NCI-H748 (cell line): ENCODE measurements around the gene CRELD2.
A peak's percentile ranks its signal among the peaks of the same experiment; 100 is the strongest.

Experiments
- DNase-seq: peaks from one replicate; lab custom pipeline; 2025; ENCODE audit not compliant: unreplicated experiment; lab: John Stamatoyannopoulos, UW

The CRELD2 gene

DNA sequence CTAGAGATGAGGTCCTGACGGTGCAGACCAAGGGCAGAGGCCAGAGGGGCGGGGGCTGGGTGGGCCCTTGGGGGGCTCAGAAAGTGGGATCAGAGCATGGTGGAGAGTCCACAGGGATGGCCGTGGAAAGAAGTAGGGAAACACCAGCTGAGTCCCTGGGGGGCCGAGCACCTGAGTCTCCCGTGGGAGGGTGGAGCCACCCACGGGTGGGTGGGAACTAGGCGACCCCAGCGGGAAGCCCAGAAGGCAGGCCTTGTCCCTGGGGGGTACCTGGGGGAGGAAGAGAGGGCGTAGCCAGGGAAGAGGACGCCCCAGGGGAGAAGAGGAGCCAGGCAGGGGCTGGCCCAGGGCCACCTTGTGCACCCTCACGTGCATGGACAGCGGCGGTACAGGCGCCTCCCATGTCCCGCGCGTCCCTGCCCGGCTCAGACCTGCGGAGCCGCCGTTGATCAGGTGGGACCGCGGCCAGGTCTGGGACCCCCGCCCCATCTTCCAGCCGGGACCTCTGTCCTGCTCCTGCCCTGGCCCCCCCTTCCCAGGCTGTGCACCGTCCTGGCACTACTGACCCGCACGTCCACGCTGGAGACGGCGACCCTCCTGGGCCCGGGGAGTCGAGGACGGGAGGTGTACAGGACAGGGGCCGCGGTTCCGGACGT is 10.2 kb downstream of the CRELD2 start:
- DNase-seq: no peak

DNA sequence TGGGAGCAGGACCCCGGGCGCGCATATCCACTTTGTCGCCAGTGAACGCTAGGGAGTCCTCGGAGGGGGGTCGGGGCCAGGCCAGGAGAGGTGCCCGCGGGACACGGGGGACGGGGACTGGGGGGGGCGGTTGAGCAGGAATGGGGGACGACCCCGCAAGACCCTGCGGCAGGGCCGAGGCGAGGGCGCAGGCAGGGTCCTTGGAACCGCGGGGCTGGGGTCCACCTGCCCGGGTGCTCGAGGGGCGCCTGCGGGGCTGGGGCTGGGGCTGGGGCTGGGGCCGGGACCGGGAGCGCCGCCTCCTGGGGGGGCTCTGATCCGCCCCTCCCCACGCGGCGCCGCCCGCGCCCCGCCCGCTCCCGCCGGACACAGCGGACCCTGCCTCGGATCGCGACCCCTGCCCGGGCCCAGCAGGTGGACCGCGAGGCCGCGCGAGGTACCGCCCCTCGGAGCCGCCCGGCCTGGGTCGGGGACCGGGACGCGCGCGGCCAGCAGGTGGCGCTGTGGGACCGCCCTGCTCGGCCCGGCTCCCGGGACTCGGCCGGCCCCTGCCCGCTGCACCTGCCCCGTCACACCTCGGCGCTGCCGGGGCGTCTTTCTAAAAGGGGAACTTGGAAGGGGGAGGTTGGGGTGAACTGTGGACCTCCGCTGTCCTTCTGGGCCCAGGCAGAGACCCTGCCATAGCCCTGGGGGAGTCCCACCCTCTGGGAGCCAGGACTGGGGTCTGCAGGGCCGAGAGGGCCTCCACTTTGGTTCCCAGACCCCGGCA is 11.0 kb downstream of the CRELD2 start:
- peak; percentile 68 for DNase-seq

DNA sequence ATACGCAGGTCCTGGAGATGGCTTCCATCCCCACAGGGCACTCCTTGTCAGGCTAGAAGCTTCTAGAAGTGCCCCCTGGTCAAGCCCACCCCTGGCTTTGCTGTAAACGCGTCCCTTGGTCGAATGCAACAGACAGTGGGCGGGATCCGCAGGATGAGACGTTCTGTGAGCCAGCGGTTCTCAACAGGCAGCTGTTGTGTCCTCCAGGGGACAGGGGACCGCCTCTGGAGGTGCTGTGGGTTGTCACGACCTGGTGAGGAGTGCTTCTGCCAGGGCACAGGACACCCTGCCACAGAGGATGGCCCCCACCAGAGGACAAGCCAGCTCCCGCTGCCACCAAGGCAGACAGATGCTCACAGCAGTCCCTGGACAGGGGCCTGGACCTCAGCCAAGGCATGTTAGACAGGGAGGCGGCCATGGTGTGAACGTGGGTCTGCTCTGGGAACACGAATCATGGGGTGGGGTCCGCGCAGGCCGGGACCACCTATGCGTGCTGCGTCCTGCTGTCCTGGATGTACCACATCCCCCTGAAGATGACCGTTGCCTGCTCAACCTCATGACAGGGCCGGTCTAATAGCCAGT is 11.7 kb downstream of the CRELD2 start:
- peak; percentile 46 for DNase-seq

DNA sequence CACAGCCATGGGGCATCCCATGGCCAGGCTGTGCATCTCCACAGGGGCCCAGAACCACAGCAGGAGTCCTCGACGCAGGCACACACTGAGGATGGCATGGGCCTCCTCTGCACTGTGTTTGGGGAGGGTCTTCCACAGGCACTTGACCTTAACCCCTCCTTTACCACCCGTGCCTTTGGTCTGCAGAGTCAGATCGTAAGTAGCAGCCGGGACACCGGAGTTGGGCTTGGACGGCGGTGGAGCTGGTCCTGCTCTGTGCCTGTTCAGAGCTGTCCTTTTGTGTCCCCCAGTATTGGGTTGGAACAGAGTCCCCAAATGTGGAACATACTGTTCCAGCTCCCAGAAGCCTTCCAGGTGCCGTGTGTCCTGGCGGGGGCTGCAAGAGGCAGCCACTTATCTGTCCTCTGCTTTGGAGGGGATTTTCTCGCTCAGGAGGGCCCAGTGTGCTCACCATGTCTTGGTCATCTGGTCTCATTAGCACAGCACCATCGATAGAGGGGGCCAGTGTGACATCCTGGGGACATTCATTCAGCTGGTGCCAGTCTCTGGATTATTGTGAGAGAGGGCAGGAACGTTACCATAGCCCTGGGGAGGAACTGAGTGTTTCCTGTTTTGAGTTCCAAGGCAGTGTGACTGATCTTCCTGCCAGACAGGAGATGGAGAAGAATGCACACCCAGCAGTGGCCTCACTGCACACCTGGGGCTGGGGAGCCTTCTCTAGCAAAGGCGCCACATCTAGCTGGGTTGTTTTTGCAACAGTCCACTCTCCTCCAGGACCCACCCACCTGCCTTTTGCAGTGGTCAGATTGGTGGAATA is 12.4 kb downstream of the CRELD2 start:
- peak; percentile 89 for DNase-seq

DNA sequence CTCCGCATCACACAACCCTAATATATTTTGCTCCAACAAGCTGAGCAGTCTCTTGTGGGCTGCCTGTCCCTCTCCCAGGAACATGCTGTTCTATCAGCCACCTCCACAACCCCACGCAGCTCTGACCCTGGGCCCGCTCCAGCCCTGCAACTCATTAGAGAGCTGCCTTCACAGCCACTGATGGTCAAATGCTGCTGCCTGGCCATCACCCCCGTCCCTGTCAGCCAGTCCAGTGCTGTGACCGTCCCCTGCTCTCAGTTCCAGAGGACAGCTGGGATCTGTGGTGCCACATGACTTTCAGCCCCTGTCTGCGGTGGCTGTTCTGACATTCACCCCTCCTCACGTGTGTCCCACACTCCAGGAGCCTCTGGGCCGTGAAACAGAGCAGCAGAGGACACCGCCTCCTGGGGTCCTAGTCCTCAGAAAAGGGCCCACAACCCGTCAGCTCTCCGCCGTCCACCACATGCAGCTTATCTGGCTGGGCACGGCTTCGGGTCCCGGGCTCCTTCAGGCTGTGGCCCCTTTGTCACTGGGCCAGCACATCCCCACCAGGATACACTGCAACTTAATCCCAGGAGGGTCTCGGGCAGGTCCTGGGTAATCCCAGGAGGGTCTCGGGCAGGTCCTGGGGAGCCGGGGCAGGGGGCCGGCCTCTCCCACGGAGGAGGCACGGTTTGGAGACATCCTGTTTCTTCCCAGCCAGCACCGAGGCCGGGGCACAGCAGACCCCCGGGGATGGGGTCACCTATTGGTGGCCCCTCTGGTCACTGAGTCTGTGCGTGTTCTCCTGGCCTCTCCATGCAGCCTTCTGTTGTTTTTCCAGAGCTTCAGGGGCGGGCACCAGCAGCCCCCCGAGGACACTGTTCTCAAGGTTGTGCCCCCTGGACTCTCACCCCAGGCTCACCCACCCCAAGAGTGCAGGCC is 15.1 kb downstream of the CRELD2 start:
- no peak for DNase-seq

DNA sequence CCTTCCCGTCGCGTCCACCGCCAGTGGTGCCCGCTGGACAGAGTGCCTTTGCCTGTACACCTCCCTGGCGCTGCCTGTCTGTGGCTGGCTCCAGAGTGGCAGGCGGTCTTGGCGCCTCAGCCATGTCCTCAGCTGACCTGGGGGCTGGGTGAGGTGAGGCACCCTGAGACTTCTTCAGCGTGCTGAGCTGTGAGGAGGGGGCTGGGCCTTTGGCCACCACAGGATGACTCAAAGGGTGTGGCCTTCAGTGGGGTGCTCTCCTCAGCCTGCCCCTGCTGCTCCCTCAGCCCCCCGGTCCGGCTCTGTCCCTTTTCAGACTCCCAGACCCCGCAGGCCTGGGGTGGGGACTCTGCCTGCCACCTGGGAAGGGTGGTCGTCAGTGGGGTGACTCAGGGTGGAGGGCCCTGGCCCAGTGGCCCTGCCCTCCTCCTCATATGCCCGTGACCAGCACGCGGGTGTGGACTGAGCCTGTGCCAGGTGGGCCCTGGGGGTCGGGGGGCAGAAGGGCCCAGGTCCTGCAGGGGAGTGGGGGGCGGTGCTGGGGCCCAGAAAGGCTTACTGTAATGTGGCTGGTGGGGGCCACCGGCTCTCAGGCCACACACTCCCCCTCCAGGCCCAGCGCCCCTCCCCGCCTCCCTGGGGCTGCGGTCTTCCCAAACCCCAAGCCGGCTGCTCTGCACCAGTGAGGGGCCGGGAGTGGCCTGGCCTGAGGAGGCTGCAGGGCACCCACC is 15.9 kb downstream of the CRELD2 start:
- peak; percentile 28 for DNase-seq

DNA sequence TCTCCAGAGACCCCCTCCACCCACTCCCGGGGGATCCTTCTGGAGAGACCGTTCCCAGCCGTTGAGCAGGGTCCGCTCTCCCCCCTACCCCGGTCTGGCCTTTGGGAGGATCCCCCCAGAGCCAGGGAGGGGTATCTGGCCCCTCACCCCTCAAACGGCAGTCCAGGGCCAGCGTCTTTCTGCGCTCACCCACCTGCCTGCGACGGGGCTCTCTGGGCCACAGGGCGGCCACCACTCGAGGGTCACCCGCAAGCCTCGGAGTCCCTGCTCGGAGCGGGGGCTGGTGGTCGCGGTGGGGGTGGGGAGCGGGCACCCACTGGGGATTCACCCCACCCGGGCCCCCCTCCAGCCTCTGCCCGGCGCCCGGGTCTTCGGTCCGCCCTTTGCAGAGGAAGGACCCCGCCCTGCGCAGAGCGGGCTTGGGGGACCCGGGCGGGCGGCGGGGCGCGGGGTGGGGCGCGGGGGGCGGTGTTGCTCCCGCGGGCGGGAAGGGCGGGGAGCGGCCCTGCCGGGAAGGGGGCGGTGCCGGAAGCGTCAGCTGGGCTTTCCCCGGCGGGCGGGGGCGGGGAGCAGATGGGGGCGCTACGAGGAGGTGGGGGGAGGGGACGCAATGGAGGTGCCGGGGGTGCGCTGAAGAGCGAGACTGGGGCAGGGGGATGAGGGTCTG is 16.6 kb downstream of the CRELD2 start:
- DNase-seq: peak; percentile 75

DNA sequence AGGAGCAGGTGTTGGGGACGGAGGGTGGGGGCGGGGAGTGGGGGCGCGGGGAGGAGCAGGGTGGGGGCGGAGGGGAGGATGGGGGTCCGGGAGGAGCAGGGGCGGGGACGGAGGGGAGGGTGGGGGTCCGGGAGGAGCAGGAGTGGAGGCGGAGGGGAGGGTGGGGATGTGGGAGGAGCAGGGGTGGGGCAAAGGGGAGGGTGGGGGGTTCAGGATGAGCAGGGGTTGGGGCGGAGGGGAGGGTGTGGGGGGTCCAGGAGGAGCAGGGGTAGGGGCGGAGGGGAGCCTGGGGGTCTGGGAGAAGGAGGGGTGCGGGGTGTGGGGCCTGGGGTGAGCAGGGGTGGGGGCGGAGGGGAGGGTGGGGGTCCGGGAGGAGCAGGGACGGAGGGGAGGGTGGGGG is 17.1 kb downstream of the CRELD2 start:
- peak; percentile 74 for DNase-seq

DNA sequence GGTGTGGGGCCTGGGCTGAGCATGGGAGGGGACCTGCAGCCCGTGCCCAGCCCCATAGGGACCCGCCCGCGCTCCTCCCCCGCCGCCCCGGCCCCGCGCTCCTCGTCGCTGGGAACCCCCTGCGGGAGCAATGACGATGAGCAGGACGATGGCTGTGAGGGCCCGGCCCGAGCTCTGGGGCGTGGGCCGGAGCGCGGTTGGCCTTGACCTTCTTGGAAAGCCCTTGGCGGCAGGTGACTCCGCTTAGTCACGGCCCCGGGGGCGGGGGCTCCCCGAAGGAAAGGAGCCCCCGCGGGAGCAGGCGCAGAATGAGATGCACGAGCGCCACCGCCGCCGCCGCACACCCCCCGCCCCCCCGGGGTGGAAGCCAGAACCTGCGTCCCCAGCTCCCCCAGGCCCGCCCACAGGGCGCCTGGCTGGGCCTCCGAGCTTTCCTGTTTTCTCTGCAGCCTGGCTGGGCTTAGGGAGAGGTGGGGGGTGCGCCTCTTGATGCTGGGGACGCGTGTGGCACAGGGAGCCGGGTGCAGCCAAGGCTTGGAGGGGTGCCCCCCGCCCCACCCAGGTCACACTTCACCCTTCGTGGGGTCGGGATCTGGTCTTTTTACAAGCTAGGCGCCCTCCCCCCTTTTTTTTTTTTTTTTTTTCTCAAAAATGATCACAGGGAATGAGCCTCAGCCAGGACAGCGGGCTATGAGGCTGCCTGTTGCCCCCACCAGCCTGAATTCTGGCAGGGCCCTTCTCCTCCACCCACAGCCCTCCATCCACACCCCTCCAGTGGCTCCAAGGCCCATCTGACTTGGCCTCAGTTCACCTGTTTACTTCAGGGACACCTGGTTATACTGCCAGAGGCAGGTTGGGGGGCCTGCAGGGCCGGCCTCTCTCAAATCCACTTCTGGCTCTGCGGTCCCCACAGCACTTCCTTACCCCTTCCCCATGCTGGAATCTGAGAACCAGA is 17.9 kb downstream of the CRELD2 start:
- DNase-seq: peak; percentile 88

DNA sequence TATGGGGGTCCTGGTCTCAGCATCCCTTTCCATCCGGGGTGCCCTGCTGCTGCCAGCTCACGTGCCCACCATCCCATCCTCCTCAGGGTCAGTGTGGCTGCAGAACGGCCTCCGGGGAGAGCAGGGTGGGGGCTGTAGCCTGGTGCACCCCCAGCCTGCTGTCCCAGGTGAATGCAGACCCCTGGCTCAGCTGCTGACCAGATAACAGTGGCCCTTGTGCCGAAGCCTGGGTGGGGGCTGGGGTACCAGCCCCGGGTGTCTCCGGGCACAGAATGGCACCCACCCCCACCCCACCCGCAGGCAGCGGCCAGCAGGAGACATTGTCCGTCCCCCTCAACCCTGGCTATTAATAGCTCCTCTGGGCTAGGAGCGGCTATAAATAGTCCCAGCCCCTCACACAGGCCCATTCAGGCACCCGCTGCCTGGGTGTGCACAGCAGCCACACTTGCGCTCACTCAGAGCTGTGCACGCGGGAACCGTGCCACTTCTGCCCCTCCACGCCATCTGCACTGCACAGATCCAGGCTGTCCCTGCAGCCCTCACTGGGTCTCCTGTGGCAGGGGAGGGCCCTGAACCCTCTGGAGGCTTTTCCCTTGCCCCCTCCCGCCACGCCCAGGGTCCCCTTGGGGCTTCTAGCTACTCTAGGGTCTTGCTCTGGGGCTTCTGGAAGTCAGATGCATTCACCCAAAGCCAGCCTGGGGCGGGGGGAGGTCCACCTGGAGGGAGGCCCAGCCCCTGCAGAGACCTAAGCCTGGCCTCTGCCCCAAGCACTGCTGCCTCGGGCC is 18.7 kb downstream of the CRELD2 start:
- DNase-seq: peak; percentile 52

DNA sequence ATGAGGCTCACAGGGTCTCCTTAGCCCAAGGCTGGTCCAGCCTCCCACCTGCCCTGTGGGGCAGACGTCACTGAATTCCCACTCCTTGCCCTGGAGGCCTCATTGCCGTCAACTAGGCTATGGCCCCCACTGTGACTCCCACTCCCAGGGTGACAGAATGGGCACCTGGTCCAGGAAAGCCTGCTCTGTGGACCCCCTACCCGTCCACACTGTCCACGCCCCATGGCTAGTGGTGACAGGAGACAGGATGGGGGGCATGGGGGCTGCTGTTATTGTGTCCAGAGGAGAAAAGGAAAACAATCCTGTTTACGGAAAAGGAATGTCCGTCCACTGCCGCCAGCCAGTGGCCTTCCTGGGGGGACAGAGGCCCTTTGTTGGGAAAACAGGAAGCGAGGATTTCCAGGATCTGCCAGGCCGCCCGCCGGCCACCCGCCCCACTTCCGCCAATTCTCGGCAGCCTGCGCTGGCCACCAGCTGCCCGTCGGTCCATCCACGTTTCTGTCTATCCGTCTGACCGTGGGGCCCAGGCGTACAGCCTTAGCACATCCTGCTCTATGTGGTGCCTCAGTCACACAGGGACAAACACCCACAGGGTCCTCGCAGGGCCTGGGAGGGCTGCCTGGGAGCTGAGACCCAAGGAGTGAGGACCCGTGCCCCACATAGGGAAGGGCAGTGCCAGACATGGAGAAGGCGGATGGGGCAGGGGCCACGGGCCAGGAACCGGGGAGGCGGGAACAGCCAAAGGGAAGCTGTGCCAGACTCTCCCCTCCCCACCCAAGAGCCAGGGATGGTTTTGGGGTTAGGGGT is 19.5 kb downstream of the CRELD2 start:
- no peak for DNase-seq

DNA sequence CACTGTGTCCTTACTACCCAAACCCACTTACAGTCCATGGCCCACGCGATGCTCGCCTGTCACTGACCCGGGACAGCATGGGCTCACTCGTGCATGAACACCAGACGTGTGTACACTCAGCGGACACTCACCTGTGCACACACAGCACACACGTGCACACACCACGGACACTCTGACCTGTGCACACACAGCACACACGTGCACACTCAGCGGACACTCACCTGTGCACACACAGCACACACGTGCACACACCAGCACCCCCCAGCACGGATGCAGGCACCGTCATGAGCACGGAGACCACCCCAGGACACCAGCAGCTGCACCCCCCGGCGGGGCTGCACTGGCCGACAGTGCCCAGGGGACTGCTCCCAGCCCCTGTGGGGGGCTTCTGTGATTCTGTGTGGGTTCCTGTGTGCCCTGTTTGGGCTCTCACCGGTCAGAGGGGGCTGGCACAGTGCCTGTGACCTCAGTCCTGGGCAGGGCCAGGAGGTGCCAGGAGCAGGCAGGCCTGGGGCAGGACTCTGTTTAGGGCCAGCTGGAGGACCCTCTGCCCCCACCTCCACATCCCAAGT is 20.2 kb downstream of the CRELD2 start:
- DNase-seq: no peak

DNA sequence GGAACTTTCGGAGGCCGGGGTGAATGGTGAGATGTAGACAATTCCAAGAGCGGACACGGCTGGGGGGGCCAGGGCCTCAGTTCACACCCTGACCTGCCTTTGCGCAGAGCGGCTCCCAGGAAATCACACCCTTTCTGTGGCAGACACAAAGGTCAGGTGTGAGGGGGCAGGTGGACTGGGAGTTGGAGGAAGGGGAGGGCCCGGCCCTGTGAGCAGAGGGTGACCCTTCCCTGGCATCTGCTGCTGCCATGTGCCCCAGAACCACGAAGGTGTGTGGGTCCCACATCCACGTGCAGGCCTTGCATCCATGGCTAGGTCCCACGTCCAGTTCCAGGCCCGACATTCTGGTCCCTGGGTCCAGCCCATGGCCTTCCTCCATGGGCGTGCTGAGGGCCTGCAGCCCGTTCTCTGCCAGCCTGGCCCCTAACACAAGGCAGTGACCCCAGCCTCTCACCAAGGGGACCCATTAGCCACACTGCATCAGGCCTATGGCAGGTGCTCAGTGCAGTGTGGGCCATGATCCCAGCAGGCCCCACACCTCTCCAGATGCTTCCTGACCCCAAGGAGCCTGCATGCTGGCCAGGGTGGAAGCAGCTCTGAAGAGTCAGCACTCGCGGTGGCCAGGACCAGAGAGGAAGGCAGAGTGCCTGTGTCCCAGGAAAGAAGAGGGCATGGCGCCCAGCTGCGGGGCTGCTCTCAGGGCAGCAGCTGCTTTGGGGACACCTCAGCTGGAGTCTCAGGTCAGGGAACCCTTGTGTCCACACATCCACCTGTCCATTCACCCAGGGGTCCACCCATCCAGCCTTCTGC is 23.3 kb downstream of the CRELD2 start:
- no peak for DNase-seq

DNA sequence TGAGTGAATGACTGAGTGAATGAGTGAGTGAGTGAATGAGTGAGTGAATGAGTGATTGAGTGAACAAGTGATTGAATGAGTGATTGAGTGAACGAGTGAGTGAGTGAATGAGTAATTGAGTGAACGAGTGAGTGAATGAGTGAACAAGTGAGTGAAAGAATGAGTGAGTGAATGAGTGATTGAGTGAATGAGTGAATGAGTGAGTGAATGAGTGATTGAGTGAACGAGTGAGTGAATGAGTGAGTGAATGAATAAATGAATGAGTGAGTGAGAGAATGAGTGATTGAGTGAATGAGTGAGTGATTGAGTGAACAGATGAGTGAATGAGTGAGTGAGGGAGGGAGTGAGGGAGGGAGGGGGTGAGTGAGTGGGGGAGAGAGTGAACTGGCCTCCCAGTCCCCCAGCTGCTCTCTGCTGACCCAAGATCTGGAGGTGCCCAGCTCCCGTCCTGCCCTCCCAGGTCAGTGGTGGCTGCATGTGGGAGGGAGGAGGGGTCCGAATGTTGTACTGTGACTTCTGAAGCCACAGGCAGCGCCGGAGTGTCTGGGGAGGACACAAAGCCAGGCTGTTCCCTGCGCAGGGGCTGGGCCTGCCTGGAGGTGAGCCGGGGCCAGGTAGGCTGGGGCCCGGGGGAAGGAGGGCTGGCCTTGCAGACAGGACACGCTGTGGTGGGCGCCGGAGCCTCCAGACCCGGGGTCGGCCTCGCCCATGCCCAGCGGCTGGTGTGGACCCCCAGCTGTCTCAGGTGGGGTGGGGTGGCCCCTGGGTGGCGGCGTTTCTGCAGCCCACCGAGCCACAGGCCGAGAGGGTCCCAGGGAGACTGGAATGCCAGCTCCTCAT is 24.4 kb downstream of the CRELD2 start:
- peak; percentile 22 for DNase-seq
